Endothelial cell of hepatic sinusoid (primary cell): ENCODE data around the gene MAPK13.
"Not testable (repeated sequence)": the region's sequence is repeated elsewhere in the genome, so short reads cannot be mapped to it uniquely, and the experiment has no call there.

Experiments
- in situ Hi-C: cut with HindIII; loops from 2 replicates; pipeline ENCODE4 v1.10.0; 2017; ENCODE audit warnings: low sequenced_read_pairs

Gene MAPK13

GRCh38 chr6:36113703-36114102, 16.6 kb upstream of the MAPK13 start:
- in situ Hi-C loops, result loop anchor here (5.0 kb wide), 1 partner anchor 94 kb away; no protein-coding TSS in a partner anchor

- in situ Hi-C loops, result loop anchor here (5.0 kb wide), 1 partner anchor 92 kb away; no protein-coding TSS in a partner anchor
Observed at GRCh38 chr6:36114798-36115408, 15.4 kb upstream of the MAPK13 start.

- in situ Hi-C loops, result no loop called here
Observed at GRCh38 chr6:36115412-36115811, 14.9 kb upstream of the MAPK13 start.

DNA sequence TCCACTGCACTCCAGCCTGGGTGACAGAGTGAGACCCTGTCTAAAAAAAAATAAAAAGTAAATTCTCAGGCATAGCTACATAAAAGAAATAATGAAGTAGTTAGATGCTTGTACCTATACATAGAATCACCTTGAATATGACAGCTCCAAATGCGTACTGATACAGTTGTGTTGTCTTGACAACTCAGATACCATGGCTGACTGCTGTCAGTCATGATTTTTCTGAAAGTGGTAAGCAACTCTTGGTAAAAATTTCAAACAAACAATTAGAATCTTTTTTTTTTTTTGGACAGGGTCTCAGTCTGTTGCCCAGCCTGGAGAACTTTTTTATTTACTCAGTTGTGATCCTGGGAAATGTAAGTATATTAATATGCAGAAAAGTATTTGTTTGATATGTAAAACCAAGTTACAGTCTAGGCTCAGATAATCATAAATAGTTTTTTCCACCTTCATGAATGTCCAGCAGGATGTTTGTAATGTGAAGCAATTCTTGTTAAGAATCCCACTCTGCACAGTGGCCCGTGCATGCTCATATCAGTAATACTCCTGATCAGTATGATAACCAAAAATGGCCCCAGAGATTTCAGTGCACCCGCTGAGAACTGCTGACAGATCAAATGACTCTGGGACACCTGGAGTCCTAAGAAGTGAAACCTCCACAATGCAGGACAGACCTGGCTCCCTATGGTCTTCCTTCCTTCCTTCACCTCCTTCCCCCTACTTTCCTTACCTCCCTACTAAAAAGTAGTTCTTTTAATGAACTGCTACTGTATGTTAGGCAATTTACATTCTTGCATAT, 14.0 kb upstream of the MAPK13 start:
- in situ Hi-C loops, result no loop called here

DNA sequence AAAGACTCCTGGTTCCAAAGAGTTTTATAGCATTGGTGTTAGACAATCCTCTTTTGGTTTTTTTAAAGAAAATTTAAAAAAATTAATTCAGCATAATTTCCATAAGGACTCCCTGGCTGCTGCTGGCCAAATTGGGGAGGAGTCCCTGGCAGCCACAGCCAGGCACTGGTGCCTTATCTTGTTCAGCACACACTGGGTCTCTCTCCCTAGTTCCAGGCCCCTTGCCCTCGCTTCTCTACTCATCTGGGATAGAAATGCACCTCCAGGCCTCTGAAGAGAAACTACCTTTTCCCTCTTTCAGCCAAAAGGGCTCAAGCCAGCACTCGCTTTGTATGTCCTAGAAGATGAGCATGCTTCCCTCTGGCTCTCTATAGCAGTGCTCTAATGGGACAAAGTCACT, 13.4 kb upstream of the MAPK13 start:
- in situ Hi-C loops, result no loop called here

- in situ Hi-C loops, result no loop called here
Observed at GRCh38 chr6:36117658-36118549, 12.4 kb upstream of the MAPK13 start.

DNA sequence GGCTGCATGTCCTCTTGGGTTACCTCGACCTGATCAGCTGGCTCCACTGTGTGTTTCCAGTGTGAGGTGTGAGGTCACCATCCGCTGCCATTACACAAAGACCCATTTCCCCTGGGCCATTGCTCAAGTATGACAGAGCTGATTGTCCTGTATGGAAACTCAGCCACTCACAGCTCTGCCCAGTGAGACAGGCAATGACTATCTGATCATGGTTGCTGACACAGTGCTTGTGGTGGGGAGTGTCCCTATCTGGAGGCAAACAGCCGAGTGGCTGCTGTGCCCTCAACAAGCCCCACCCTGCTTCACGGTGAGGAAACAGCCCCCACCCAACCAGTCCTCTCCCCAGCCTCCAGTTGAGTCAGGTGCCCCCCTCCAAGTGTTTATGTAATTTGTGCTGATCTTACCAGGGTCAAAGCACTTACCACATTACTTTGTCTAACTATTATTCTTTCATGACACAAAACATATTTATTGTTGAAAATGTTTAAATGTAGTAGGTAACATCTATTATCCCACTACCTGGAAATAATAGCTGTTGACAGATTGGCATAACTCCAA, 11.7 kb upstream of the MAPK13 start:
- in situ Hi-C loops, result no loop called here

- in situ Hi-C loops, result no loop called here
Observed at GRCh38 chr6:36119209-36119608, 11.1 kb upstream of the MAPK13 start.

- in situ Hi-C loops, result no loop called here
Observed at GRCh38 chr6:36120018-36120417, 10.3 kb upstream of the MAPK13 start.

GRCh38 chr6:36120539-36120938, 9.8 kb upstream of the MAPK13 start:
- in situ Hi-C loops, result no loop called here

- in situ Hi-C loops, result no loop called here
Observed at GRCh38 chr6:36120979-36121786, 9.1 kb upstream of the MAPK13 start.

- in situ Hi-C loops, result no loop called here
Observed at GRCh38 chr6:36121787-36122494, 8.4 kb upstream of the MAPK13 start.

- in situ Hi-C loops, result no loop called here
Observed at GRCh38 chr6:36122495-36123269, 7.6 kb upstream of the MAPK13 start.

DNA sequence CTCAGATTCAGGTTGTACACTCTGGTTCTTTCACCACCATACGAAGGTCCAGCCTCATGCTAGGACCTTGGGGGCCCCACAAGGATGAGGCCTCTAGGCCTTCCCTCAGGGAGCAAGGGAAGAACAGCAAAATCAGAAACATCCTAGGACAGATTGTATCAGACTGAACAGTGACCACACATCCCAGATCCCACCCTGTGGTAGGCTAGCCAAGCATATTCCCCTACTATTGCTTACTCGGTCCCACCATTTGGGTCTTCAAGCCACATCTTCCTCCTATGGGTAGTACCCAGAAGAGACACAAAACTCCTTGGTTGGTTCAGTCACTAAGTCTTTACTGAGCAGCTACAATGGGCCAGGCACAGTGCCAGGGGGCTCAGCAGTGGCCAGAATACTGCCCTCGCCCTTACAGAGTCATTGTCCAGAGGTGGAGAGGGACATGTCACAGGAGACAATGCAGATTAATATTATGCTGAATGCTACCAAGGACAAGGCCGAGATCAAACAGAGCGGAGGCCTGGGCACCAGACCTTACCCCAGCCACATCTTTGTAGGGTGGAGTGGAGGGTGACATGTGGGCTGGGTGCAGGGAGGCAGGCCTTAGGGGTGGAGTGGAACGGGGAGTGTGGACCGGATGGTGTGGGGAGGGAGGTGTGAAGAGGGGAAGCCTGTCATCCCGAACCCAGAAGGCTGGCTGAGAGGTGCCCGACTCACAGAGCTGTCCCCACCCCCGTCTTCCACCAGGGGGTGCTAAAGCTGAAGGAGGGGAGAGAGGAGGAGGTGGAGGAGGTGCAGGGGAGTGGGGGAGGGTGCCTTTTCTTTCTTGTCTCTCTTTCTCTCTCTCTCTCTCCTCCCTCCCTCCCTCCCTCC, 6.8 kb upstream of the MAPK13 start:
- in situ Hi-C loops, result no loop called here

DNA sequence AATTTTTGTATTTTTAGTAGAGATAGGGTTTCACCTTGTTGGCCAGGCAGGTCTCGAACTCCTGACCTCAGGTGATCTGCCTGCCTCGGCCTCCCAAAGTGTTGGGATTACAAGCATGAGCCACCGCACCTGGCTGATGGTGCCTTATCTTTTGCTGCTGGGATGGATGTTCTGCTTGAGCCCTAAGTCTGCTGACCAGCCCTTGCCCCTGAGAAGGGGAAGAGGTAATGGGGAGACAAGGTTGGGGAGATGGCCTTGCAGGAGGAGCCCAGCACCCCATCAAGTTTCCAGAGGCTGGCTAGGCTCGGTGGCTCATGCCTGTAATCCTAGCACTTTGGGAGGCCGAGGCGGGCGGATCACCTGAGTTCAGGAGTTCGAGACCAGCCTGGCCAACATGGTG, 6.0 kb upstream of the MAPK13 start:
- in situ Hi-C loops, result not testable (repeated sequence)

DNA sequence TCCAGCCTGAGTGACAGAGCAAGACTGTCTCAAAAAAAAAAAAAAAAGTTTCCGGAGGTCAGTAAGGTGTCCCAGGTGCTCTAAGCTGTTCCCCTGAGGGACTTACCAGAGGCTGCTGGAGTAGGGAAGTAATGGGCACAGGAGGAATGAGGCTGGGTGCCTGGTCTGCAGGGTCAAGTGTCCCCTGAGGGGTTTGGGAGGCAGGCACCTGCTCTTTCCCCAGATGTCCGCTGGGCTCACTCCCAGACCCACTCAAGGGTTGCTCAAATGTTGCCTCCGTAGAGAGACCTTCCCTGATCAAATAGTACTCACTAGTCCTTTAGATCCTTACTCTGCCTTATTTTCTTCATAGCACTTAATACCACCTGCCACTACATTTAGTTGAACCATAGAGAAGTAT, 5.4 kb upstream of the MAPK13 start:
- in situ Hi-C loops, result no loop called here

DNA sequence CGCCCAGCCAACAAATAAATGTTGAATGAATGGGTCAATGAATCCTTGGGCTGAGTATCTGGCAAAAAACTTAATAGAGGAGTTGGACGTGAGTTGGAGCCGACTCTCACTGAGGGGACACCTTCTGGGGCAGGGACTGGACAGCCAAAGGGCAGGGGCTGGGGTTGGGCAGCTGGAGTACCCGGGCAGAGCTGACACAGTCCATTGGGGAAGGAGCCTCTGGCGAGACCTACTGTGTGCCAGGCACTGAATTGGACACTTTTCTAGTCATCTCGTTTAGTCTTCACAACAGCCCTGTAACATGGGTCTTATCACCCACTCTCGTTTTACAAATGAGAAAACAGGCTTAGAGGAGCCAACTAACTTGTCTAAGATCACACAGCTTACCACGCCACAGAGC, 4.7 kb upstream of the MAPK13 start:
- in situ Hi-C loops, result no loop called here

DNA sequence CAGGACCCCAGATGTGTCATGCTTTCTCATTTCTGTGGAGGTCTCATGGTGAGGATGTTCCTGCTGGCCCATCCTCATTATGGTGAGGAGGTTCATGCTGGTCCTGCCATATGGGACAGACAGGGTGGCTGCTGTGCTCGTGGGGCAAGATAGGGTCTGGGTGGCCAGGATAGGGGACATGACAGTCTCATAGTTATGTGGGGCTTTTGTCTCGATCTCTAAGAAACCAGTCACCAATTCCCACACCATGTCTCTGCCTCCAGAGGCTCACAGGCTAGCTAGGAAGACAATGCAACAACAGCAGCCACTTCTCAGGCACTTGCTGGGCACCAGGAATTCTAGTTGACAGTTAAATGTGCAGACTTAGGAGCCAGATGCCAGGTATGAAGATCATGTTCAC, 4.2 kb upstream of the MAPK13 start:
- in situ Hi-C loops, result no loop called here
